HG02870 (cell line): ENCODE measurements around the gene ABHD4.
"Not testable (repeated sequence)": the region's sequence is repeated elsewhere in the genome, so short reads cannot be mapped to it uniquely, and the experiment has no call there.

Source experiments
- ATAC-seq: cut with Tn5 transposase; IDR thresholded peaks from one replicate; pipeline ENCODE4 v1.9.1; 2021; ENCODE audit warnings: mild to moderate bottlenecking, moderate library complexity; ENCODE audit not compliant: unreplicated experiment

ABHD4 gene

DNA sequence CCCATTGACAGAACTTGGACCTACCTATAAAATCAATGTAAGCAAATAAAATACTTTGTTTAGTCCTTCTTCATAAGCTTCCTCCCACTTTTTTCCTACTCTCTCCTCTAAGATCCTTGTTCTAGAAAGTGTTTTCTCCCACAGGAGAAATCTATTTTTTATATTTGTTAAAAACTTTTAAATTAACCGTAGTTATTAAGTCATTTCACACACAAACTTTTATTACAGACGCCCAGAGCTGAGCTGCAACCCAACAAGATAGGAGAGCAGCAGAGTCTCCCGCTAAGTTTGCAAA is 36.8 kb upstream of the ABHD4 start:
- ATAC-seq, result no peak

DNA sequence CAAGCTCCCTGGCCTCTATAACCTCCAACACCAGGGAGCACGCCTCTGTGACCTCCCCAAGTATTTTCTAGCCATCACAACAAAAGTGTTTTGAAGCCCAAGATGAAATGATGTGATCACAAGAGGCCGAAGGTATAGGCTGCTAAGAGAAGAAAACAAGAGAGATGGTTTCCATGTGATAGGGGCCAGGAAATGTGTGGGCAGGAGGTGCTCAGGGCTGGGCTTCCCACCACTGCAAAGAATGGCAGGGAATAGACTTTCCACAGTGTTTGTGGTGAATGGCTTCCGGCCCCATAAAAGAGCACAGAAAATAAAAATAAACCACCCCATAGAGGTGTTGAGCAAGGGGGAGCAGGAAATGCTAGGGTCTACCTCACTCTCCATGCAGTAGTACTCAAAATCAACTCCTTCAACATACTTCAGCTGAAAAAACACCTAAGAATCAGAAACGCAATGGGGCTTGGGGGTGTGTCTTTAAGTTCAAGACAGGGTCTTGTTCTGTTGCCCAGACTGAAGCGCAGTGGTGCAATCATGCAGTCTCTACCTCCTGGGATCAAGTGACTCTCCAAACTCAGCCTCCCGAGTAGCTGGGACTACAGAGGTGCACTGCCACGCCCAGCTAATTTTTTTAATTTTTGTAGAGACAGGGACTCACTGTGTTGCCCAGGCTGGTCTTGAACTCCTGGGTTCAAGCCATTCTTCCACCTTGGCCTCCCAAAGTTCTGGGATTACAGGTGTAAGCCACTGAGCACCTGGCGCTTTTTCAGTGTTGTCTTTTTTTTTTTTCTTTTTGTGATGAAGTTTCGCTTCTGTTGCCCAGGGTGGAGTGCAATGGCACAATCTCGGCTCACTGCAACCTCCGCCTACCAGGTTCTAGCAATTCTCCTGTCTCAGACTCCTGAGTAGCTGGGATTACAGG is 36.2 kb upstream of the ABHD4 start:
- ATAC-seq, result no peak

DNA sequence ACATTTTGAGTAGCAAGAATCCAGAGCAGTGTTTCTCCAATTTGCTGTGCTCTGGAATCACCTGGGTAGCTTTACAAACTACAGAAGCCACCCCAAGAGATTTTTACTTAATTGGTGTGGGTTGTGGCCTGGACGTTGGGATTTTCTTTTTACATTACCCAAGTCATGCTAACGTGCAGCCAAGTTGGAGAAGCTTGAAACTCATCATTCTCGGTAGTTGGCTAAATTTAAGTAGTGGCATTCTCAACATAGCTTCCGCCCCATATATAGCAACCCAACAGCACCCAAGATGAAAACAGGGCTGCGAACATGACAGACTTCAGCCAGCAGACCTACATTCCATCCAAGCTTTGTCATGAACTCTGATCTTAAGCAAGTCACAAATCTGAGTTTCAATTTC is 34.1 kb upstream of the ABHD4 start:
- ATAC-seq, result peak; percentile 34

DNA sequence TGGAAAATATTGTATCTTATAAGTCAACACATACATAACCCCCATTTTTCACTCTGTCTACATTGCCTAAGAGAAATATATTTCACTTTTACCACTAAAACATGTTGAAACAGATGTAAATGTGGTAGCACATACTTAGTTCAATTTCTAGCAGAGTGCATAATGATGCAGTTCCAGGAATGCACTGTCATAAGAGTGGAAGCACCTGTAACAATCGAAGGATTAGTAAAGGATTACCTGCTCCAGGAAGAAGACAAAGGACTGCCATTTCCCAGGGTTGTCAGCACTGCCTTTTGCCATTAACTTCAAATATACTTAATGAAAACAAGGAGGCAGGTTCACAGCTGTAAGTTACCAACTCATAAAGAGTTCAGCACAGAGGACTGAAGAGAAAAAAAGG is 33.6 kb upstream of the ABHD4 start:
- no peak for ATAC-seq

DNA sequence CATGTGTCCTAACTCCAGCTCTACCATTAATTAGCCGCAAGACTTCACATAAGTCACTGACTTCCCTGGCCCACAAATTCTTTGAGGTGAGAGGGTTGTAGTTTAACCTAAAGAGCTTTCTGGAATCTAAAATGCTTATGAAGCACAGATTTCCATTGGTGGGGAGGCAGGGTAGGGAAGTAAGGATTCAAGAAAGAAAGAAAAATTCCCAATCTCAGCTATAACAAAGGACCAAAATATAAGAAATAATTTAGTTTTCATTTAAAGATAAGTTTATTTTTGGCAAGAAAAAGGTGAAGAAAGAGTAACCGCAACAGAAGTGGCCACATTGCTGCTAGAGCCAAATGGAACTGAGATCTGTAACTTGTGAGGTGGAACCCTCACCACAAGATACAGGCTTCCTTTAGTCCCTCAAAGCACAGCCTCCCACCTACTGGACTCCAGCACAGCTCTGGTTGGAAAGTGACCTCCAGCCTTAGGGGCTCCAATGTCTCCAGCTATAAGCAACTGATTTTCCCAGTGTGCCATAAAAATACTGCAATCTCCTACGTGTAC is 32.6 kb upstream of the ABHD4 start:
- ATAC-seq, result peak; percentile 31

DNA sequence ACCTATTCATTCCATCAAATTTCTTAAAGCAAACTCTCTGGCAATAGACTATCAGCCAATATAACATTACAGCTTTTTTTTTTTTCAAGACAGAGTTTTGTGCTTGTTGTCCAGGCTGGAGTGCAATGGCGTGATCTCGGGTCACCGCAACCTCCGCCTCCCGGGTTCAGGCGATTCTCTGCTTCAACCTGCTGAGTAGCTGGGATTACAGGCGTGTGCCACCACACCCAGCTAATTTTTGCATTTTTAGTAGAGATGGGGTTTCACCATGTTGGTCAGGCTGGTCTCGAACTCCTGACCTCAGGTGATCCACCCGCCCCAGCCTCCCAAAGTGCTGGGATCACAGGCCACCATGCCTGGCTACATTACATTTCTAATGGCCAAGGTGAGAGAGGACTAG is 31.8 kb upstream of the ABHD4 start:
- not testable (repeated sequence) for ATAC-seq

DNA sequence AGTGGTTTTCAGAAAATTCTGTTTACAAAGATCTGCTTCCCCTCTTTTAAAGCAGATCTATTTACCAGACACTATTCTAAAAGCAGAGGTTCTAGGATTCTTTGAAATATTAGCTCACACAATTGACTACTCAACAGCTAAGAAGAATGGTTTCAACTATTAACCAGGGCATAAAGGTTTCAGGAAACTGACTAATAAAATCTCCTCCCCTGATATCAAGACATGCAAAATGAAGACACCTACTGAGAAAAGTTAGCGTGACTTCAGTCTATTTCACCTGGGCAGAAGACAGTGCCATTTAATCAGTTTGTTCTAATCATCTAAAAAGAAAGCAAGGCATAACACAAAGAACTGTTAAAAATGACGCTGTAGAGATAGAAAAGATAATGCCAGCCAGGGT is 31.3 kb upstream of the ABHD4 start:
- no peak for ATAC-seq

DNA sequence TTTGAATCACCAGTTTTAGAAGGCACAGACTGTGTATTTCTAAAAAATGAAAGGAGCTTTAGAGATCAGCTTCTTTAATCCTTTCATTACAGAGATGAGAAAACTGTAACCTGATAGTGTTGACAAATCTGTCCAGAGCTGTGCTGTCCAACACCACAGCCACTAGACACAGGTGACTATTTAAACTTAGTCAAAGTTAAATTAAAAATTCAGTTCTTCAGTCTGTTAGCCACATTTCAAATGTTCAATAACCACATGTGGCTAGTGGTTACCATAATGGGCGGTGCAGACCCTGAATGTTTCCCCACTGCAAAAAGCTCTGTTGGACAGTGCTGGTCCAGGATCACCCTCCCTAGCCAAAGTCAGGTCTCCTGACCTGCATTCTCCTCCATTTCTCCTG is 30.7 kb upstream of the ABHD4 start:
- no peak for ATAC-seq

DNA sequence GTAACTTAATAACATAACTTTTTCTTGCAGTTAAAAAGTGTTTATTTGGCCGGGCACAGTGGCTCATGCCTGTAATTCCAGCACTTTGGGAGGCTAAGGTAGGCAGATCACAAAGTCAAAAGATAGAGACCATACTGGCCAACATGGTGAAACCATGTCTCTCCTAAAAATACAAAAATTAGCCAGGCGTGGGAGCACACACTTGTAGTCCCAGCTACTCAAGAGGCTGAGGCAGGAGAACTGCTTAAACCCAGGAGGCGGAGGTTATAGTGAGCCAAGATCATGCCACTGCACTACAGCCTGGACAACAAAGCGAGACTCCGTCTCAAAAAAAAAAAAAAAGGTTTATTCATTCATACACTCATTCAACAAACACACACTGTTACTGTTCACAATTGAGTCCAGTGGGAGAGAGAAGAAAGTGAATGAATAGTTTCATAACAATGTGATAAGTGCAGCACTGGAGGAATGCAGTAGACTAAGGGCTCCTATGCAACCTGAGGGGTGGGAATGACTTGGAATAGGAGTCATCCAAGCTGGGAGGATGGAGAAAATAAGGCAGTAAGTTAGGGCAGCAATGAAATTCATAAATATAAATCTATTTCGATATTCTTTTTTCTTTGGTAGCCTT is 28.9 kb upstream of the ABHD4 start:
- no peak for ATAC-seq

DNA sequence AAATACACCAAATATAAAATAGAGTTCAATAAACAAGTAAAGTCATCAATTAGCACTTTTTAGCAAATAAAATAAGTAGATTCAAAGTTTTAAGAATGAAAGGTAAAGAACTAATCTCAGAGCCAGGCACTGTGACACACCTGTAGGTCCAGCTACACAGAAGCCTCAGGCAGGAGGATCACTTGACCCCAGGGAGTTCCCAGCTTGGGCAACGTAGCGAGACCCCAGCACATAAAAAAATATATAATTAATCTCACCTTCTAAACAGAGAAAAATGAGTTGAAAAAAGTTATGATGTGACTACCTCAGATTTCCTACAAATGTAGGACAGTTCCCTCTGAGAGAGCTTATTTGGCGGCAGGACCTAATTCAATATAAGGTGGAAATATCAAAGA is 28.4 kb upstream of the ABHD4 start:
- ATAC-seq, result no peak

DNA sequence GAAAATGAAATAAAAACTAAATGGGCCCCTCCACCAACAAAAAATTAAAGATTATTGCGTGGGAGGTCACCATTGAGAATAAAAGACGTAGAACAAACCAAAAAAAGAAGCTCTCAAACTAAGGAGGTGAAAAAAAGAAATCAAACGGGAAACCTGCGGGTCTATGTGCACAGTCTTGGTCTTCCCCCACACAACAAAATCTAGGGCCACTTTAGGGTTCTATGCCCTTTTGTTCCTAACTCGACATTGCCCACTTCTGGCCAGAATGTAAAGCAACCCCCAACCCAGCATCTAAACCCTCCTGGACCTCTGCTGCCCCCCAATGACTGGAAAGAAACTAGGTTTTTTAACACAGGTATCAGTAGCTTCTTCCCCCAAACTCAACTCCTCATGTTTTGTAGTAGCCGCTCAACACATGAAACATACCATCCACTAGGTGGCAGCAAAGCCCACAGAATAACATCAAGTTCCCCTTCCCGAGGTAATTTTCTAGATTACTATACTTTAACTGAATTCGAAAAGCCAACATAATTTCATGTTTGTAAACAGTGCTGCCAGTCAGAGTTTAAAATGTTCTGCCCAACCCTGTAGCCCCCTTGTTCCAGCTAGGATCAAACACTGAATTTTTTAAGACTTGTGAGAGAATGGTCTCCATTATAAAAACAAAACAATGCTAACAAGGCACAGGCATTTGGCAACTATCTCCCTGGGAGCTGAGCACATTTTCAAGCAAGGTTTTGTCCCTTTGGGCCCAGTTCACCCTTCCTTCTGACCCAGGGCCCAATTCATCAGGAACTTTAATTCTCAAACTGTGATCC is 27.8 kb upstream of the ABHD4 start:
- ATAC-seq, result peak; percentile 56

DNA sequence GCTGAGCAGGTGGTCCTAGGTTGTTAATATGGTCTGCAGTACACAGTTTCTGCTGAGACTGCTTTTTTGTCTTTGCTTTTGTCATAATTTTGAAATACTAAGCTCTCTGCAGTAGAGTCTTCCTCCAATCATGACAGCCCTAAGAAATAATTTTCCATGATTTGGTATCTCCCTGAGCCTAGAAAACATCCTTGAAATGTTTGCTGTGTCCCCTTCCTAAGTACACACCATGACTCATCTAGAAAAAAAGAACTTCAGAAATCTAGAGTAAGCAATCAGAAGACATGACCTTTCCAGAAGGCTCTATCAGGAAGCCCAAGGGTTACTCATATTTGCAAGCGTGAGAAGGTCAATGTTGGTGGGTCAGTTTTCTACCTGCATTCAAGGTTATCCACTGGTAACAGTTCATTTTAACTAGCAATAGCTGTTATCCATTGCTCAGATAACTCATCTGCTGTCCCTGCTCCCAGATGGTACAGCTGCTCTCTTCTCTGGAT is 25.5 kb upstream of the ABHD4 start:
- ATAC-seq, result no peak

DNA sequence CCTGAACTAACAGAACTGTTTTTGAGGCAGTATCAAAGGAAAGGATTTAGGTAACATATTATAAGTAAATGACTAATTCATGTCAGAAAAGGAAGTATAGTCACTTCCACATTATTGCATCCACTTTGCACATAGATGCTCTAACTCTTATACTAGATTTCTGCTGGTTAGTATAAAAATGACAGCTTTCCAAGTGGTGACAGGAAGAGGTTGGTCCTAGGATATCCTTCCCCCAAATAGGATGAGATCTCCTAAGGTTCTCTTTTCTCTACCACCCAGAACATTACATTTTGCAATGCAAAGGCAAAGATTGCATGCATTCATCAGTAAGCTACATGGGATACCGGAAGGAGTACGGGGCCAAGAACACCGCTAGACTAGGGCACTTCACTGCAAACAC is 24.3 kb upstream of the ABHD4 start:
- no peak for ATAC-seq

DNA sequence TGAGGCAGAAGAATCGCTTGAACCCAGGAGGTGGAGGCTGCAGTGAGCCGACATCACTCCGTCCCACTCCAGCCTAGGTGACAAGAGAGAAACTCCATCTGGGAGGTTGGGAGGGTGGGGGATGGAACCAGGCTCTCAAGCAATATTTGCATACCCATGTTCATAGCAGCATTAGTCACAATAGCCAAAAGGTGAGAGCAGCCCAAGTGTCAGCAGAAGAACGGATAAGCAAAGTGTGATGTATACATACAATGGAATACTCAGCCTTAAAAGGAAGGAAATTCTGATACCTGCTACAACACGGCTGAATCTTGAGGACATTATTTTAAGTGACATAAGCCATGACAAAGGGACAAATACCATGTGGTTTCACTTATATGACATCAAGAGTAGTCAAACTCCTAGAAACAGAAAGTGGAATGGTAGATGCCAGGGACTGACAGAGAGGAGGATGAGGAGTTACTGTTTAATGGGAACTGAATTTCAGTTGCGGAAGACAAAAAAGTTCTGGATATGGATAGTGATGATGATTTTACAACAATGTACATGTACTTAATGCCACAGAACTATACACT is 20.7 kb upstream of the ABHD4 start:
- ATAC-seq, result no peak

DNA sequence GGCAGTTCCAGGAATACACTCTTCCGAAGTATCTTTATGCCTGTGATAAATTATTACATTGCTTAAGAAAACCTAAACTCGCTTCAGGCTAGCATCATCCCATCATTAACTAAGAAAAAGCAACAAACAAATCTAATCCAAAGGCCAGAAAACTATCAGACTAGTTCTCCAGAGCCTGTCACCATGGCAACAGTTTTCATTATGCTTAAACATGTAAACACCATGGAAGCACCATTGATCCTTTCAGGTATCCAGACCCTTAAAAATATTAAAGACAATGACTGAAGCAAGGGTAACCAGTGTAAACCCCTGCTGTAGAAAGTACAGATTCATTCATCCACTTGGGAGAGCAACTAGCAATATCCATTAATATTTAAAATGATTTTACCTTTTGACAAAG is 18.9 kb upstream of the ABHD4 start:
- ATAC-seq, result no peak

DNA sequence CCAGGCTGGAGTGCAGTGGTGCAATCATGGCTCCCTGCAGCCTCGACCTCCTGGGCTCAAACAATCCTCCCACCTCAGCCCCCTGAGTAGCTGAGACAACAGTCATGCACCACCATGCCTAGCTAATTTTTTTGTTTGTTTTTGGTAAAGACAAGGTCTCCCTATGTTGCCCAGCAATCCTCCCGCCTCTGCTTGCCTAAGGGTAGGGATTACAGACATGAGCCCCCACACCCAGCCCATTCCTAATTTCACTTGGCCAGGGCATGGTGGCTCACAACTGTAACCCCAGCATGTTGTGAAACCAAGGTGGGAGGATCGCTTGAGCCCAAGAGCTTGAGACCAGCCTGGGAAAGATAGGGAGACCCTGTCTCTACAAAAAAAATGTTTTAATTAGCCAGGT is 18.2 kb upstream of the ABHD4 start:
- ATAC-seq, result no peak

DNA sequence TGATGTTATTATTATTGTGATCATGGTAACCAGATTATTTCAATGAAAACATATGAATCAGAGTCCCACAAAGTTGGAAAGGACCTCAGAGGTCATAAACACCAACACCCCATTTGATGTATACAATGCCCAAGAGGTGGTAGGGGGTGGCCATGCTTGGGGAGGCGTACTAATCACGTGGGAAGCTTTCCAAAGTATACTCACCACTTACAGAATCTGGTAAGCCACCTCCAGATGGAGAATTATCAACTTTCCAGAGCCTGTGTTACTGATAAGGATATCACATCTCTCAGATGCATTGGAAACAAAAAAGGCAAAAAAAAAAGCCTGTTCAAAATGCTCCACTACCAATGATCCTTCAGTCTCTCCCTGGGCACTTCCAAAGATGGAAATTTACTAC is 17.5 kb upstream of the ABHD4 start:
- ATAC-seq, result no peak

DNA sequence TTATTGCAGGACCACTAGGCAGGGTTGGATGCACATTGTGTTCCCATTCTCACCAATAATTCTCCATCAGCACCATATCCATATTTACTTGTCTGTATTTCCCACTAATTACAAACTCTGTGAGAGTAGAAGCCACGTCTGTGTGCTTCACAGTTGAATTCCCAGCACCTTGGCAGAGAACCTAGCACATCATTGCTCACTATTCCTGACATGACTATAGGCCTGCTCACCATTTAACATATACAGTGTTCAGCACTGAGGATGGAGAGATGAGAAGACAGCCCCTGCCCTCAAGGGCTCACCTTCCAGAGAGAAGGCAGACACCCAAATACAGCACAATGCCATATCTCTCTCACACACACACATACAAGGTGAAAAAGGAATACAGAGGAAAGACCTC is 14.1 kb upstream of the ABHD4 start:
- ATAC-seq, result no peak

DNA sequence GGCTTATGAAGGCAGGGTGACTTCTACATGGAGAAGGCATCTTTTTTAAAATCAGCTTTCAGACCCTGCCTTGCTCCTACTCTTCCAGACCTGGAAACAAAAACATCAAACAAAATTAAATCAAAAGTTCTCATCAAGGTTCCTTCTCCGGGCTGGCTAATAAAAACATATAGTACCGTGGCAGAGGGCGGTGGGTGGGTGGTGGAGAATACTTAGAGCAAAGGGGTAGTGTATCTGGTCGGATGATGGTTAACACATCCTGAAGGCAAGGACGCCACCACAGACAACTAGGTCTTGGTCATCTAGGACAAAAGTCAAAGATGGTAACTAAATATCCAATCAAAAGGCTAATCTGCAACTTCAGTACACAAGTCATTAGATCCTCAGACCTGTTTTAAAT is 10.9 kb upstream of the ABHD4 start:
- no peak for ATAC-seq

DNA sequence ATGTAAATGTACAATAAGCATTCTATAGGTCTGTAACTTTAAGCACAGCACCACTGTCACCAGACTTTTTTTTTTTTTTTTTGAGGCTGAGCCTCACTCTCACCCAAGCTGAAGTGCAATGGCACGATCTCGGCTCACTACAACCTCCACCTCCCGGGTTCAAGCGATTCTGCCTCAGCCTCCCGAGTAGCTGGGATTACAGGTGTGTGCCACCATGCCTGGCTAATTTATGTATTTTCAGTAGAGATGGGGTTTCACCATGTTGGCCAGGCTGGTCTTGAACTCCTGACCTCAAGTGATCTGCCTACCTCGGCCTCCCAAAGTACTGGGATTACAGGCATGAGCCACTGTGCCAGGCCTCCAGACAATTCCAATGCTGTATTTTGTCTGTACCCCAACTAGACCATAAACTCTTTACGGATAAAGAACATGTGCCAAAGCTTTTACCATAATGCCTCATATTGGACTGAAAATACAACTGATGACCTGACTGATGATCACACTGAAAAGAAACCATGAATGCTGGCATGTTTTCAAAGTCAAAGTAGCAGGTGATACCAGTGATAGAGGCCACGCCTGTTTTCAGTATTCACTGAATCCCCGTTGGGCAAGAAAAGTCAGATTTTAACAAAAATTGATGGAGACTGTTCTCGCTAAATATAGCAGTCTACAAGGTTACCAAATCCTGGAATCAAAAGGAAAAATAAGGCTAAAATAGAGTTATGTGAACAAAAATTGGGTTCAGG is 10.2 kb upstream of the ABHD4 start:
- ATAC-seq, result not testable (repeated sequence)
